DMS 273 (cell line): ENCODE results near the gene B3GNT5.

Experiments
- DNase-seq: peaks from one replicate; lab custom pipeline; 2025; ENCODE audit not compliant: unreplicated experiment; lab: John Stamatoyannopoulos, UW

B3GNT5 gene

GRCh38 chr3:183317271-183317670 lies 64.2 kb downstream of the B3GNT5 start:
- no peak for DNase-seq

GRCh38 chr3:183317886-183318865 lies 65.1 kb downstream of the B3GNT5 start:
- DNase-seq = no peak

- DNase-seq = no peak
These were observed 65.8 kb downstream of the B3GNT5 start for GRCh38 chr3:183318877-183319276.

- DNase-seq = no peak
These were observed 66.3 kb downstream of the B3GNT5 start for GRCh38 chr3:183319371-183319770.
